T-helper 17 cell (primary cell): ENCODE results near the gene RAB37. TPM values are rescaled to one million over a fixed set of nuclear protein-coding genes. Genes with fewer than 3 reads are reported as not detected.

Experiments used
- ATAC-seq: fragments of 150-1000 bp; cut with Tn5 transposase; 2 replicates; pipeline ENCODE4 v1.10.0; 2021; ENCODE audit warnings: mild to moderate bottlenecking, moderate library complexity
- DNase-seq, 3 donors: peaks; one replicate each; pipeline versions ENCODE4 v3.0.0 to v3.0.0-alpha.2; 2020 to 2021
- H3K9me3 ChIP-seq: one replicate; pipeline ENCODE4 v1.7.0; 2013; ENCODE audit warnings: low read length, mild to moderate bottlenecking; ENCODE audit not compliant: control insufficient read depth, poor library complexity, severe bottlenecking
- H3K27ac Mint-ChIP-seq: one replicate; pipeline ENCODE4 v1.8.0; 2022; ENCODE audit warnings: mild to moderate bottlenecking, moderate library complexity, mixed read lengths
- H3K27me3 Mint-ChIP-seq: one replicate; pipeline ENCODE4 v1.8.0; 2022; ENCODE audit warnings: mixed read lengths
- H3K36me3 Mint-ChIP-seq: one replicate; pipeline ENCODE4 v1.8.0; 2022; ENCODE audit warnings: low read depth, mixed read lengths
- H3K4me1 Mint-ChIP-seq: one replicate; pipeline ENCODE4 v1.8.0; 2022; ENCODE audit warnings: mild to moderate bottlenecking, mixed read lengths
- H3K4me3 Mint-ChIP-seq: one replicate; pipeline ENCODE4 v1.8.0; 2022; ENCODE audit warnings: mild to moderate bottlenecking, moderate library complexity, mixed read lengths
- total RNA-seq, 4 donors: library from RNA in 2 of 4; stranded (reverse) in 2 of 4; gene quantifications; one replicate each; pipeline ENCODE4 v1.2.3 and lab custom pipeline; 2022 to 2026

The RAB37 gene
- total RNA-seq (10 to 100 TPM; 41.4 to 83.3 TPM), total RNA-seq (lab: John Stamatoyannopoulos, UW) (31.9 to 58.6 reads per million in 2 donors)

DNA sequence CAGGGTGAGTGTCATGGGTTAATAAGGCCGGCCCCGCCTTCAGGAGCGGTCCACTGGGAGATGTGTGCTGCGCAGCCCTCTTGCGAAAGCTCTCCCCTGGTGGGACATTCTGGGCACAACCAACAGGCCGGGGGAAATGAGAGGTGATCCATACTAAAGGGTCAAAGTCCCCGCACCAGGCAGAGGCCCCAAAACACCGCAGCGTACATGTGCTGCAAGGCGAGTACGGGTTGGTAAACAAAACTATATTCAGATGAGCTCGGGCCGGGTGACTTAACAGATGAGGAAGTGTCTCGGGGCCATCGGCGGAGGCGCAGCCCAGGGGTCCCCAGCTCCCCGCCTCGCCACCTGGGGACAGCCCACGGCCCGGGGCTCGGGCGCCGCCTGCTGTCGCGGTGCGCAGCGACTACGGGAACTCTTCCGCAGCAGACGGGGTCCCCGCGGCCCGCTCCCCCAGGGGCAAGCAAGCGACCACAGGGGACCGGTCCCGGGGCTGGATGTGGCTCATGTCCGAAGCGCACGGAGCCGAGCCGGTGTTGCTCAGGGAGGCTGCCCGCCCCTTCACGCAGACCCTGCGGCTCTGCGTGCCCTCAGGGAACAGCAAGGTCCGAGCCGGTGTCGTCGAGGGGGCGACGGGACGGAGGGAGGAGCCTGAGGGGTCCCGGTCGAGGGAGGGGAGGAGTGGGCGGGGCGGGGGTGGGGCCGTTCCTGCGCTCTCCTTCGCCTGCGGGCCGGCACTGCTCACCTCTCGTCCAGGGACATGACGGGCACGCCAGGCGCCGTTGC lies at the start of gene RAB37:
RAB37 (plus strand) TSS at position 744 of the 786 bp plus-strand sequence; CDS start at position 761, 17 bp downstream.
- peaks cover 38% of the 10 kb centered on the region for H3K4me1 Mint-ChIP-seq
- H3K27me3 Mint-ChIP-seq: no peaks in the 10 kb centered on the region
- H3K36me3 Mint-ChIP-seq: no peaks in the 10 kb centered on the region
- H3K27ac Mint-ChIP-seq: peak within 1 kb of the TSS; percentile 93
- H3K9me3 ChIP-seq: no peaks in the 10 kb centered on the region
- peak; percentile 43 for ATAC-seq
- H3K4me3 Mint-ChIP-seq: peak within 1 kb of the TSS; percentile 91
- DNase-seq: peak in 2 of 3 donors; percentile 46 to 52

GRCh38 chr17:74687886-74688285 lies 49.2 kb upstream of the RAB37 start:
- DNase-seq (no peak), ATAC-seq (no peak)
- Mint-ChIP-seq H3K27ac (no peak overlapping the region), H3K4me1 (peaks cover 2% of the 10 kb centered on the region), H3K36me3 (peaks cover 2% of the 10 kb centered on the region), H3K4me3 (no peak overlapping the region), H3K27me3 (peaks cover 24% of the 10 kb centered on the region)
- no peaks in the 10 kb centered on the region for H3K9me3 ChIP-seq

GRCh38 chr17:74690409-74690825 lies 46.6 kb upstream of the RAB37 start:
- no peak for DNase-seq
- Mint-ChIP-seq H3K27me3 (peaks cover 33% of the 10 kb centered on the region), H3K36me3 (peaks cover 3% of the 10 kb centered on the region), H3K27ac (peak overlapping the region; percentile 27), H3K4me3 (no peak overlapping the region), H3K4me1 (peaks cover 2% of the 10 kb centered on the region)
- peak; percentile 47 for ATAC-seq
- no peaks in the 10 kb centered on the region for H3K9me3 ChIP-seq

DNA sequence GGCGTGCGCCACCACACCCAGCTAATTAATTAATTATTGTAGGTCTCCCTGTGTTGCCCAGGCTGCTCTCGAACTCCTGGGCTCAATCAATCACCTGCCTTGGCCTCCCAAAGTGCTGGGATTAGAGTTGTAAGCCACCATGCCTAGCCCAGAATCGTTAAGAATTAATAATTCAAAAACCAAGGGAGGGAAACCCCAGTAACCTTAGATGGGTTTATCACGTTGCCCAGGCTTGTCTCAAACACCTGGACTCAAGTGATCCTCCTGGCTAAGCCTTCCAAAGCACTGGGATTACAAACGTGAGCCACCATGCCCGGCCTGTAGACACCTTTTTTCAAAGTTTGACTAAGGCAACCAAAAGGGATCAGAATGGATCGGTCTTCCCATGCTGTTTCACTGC lies 45.9 kb upstream of the RAB37 start:
- ATAC-seq: no peak
- Mint-ChIP-seq H3K27me3 (peaks cover 40% of the 10 kb centered on the region), H3K27ac (peak overlapping the region; percentile 27), H3K4me3 (no peak overlapping the region), H3K4me1 (peaks cover 2% of the 10 kb centered on the region), H3K36me3 (peaks cover 5% of the 10 kb centered on the region)
- no peaks in the 10 kb centered on the region for H3K9me3 ChIP-seq
- DNase-seq: no peak

- no peaks in the 10 kb centered on the region for H3K9me3 ChIP-seq
- no peak overlapping the region for H3K4me3 Mint-ChIP-seq
- no peak for DNase-seq
- peaks cover 5% of the 10 kb centered on the region for H3K36me3 Mint-ChIP-seq
- H3K4me1 Mint-ChIP-seq: peaks cover 4% of the 10 kb centered on the region
- peaks cover 47% of the 10 kb centered on the region for H3K27me3 Mint-ChIP-seq
- no peak for ATAC-seq
- no peak overlapping the region for H3K27ac Mint-ChIP-seq
Measured at GRCh38 chr17:74694081-74694480, 43.0 kb upstream of the RAB37 start.

DNA sequence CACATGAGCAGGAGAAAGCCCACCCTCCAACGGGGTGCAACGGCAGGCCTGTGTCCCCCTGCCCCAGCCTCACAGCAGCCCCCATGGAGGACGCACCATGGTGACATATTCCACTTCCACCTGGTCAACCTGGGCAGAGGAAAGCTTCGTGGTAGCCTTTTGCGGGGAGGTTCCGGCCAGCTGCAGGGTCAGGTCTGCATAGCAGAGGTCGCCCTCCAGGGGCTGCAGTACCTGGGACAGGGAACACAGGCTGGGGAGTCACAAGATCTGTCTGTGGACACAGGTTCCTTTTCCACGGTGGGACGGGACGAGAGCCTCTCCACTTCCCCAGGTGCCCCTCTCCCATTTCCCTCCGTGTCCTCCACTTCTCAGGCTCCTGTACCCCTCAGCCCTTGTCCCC lies 41.4 kb upstream of the RAB37 start:
- H3K36me3 Mint-ChIP-seq: peaks cover 5% of the 10 kb centered on the region
- H3K9me3 ChIP-seq: no peaks in the 10 kb centered on the region
- peaks cover 47% of the 10 kb centered on the region for H3K27me3 Mint-ChIP-seq
- DNase-seq: no peak
- H3K27ac Mint-ChIP-seq: no peak overlapping the region
- peaks cover 4% of the 10 kb centered on the region for H3K4me1 Mint-ChIP-seq
- ATAC-seq: no peak
- H3K4me3 Mint-ChIP-seq: no peak overlapping the region

- Mint-ChIP-seq H3K36me3 (peaks cover 5% of the 10 kb centered on the region), H3K4me1 (peaks cover 4% of the 10 kb centered on the region), H3K27ac (no peak overlapping the region), H3K27me3 (peaks cover 39% of the 10 kb centered on the region), H3K4me3 (no peak overlapping the region)
- DNase-seq: no peak
- no peak for ATAC-seq
- H3K9me3 ChIP-seq: no peaks in the 10 kb centered on the region
Measured at GRCh38 chr17:74697515-74697914, 39.5 kb upstream of the RAB37 start.

DNA sequence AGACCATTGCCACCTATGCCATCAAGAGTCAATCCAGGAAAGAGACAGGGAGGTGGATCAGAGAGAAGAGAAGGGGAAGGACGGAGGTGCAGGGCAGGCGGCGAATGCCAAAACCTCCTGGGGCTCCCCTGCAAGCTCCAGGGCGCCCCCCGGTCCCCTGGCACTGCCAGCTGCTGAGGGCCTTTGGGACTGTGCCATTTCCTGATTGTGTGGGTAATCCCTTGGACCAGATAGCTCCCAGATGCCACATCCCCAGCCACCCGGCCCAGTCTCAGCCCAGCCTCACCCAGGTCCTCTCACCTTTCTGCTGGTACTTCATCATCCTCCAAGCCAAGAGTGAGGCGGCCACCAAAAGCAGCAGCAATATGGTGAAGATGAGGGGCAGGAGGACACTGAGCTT lies 39.0 kb upstream of the RAB37 start:
- Mint-ChIP-seq H3K27ac (no peak overlapping the region), H3K36me3 (peaks cover 5% of the 10 kb centered on the region), H3K27me3 (peaks cover 33% of the 10 kb centered on the region), H3K4me1 (peaks cover 4% of the 10 kb centered on the region), H3K4me3 (no peak overlapping the region)
- DNase-seq (no peak), ATAC-seq (no peak)
- no peaks in the 10 kb centered on the region for H3K9me3 ChIP-seq

DNA sequence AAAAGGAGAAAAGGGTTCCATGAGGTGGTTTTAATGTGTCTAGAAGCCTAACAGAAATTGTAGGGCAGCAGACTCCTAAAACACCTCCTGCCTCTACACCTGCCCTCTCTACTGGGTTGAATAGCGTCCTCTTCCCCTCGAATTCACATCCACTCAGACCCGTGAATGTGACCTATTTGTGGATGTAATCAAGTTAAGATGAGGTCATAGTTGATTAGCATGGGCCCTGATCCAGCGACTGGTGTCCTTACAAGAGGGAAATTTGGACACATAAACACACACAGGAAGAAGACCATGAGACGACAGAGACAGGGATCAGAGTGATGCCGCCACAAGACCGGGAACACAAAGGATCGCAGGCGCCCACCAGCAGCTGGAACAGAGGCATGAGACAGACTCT lies 37.8 kb upstream of the RAB37 start:
- ATAC-seq: no peak
- H3K4me1 Mint-ChIP-seq: peaks cover 4% of the 10 kb centered on the region
- H3K9me3 ChIP-seq: no peaks in the 10 kb centered on the region
- no peak overlapping the region for H3K27ac Mint-ChIP-seq
- peaks cover 26% of the 10 kb centered on the region for H3K27me3 Mint-ChIP-seq
- DNase-seq: no peak
- H3K4me3 Mint-ChIP-seq: no peak overlapping the region
- H3K36me3 Mint-ChIP-seq: peaks cover 2% of the 10 kb centered on the region

- Mint-ChIP-seq H3K36me3 (no peaks in the 10 kb centered on the region), H3K27me3 (no peaks in the 10 kb centered on the region), H3K4me1 (peaks cover 2% of the 10 kb centered on the region), H3K27ac (no peak overlapping the region), H3K4me3 (no peak overlapping the region)
- ATAC-seq (no peak), DNase-seq (no peak)
- H3K9me3 ChIP-seq: no peaks in the 10 kb centered on the region
Measured at GRCh38 chr17:74702116-74702871, 34.8 kb upstream of the RAB37 start.

GRCh38 chr17:74703311-74703710 lies 33.7 kb upstream of the RAB37 start:
- DNase-seq (no peak), ATAC-seq (no peak)
- H3K27ac Mint-ChIP-seq: no peak overlapping the region

DNA sequence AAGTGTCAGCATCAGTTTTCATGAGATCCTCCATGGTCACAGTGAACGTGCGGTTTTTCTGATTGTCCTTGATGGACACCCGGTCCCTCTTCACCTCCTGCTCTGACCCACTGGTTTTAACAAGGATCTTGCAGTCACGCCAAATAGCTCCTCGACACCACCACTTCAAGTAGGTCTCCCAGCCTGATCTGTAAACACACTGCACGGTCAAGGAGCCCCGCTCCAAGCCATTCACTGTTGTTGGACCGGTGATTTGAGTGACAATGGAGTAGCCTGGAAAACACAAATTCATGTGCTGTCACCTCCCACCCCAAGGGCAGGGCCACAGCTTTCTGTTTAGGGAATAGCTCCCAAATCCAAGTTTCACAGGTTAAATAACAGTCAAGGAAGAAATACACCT lies 32.5 kb upstream of the RAB37 start:
- H3K36me3 Mint-ChIP-seq: no peaks in the 10 kb centered on the region
- no peak overlapping the region for H3K27ac Mint-ChIP-seq
- ATAC-seq (no peak), DNase-seq (no peak)
- no peaks in the 10 kb centered on the region for H3K9me3 ChIP-seq
- no peaks in the 10 kb centered on the region for H3K27me3 Mint-ChIP-seq
- peaks cover 2% of the 10 kb centered on the region for H3K4me1 Mint-ChIP-seq
- H3K4me3 Mint-ChIP-seq: no peak overlapping the region

More at GRCh38 chr17:74703311-74703710, 33.7 kb upstream of the RAB37 start:
- no peak overlapping the region for H3K4me3 Mint-ChIP-seq
- peaks cover 2% of the 10 kb centered on the region for H3K4me1 Mint-ChIP-seq
- no peaks in the 10 kb centered on the region for H3K36me3 Mint-ChIP-seq
- H3K27me3 Mint-ChIP-seq: no peaks in the 10 kb centered on the region
- no peaks in the 10 kb centered on the region for H3K9me3 ChIP-seq

DNA sequence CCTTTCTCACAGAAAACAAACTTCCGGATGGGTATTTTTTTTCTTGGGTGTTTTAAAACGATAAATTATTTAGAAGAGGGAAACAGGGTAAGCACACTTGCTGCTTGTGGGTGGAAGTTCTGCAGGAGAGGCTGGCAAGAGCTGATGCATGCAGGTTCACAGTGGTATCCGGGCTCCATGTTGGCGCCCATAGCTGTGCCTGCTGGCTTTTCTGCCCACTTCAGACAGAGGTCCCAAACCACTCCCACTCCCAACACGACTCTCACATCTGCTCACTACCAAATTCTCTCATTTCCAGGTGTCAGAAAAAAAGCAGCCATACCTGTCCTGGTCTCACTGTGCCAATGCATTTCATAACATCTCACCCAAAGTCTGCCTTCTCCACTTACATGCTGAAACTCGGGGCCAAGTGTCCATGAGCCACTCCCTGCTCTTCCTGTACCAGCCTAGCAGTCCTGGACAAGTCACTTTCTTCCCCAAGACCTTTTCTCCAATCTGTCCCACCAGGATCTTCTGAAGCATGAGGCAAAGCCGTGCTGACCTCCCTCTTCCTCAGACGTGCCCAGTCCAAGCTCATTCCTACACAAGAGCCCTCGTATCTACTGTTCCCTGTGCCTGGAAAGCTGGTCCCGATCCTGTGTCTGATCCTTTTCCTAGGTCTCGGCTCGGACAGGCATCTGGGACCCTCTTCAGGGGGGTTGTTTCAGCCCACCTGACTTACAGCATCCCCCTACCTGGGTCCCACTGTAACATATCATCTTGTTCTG lies 25.8 kb upstream of the RAB37 start:
- peaks cover 22% of the 10 kb centered on the region for H3K27me3 Mint-ChIP-seq
- ATAC-seq: no peak
- peaks cover 10% of the 10 kb centered on the region for H3K4me1 Mint-ChIP-seq
- no peak for DNase-seq
- no peaks in the 10 kb centered on the region for H3K9me3 ChIP-seq
- H3K27ac Mint-ChIP-seq: no peak overlapping the region
- H3K36me3 Mint-ChIP-seq: peaks cover 4% of the 10 kb centered on the region
- peak overlapping the region; percentile 33 for H3K4me3 Mint-ChIP-seq
